Naive thymus-derived CD8-positive, alpha-beta T cell (primary cell): ENCODE measurements around the gene LIPK. TPM values are rescaled to one million over a fixed set of nuclear protein-coding genes. Genes with fewer than 3 reads are reported as not detected.

ENCODE experiments used
- ATAC-seq, 2 donors: fragments of 150-1000 bp; cut with Tn5 transposase in 1 of 2; sonication (Bioruptor Pico), chemical (Tn5 transposase) in 1 of 2; 1 replicate in 1 of 2; 2 replicates in 1 of 2; pipeline ENCODE4 v1.10.0; 2021; ENCODE audit warnings: mild to moderate bottlenecking in 2 of 2, moderate library complexity in 2 of 2
- POLR2A ChIA-PET: fragments of 350-600 bp; sonication (Branson Sonifier 250); formaldehyde crosslinking; loops from one replicate; lab custom pipeline; 2021; ENCODE audit warnings: antibody characterized with exemption; lab: Charles Lee
- DNase-seq, 10 donors: peaks; one replicate each; pipeline versions ENCODE4 v3.0.0 to v3.0.0-alpha.2; 2020 to 2022
- H3K27ac Mint-ChIP-seq, 10 donors: one replicate each; pipeline ENCODE4 v1.8.0; 2020 to 2022; ENCODE audit warnings: mild to moderate bottlenecking in 10 of 10, mixed read lengths in 10 of 10, moderate library complexity in 4 of 10, inconsistent platforms in 1 of 10
- H3K27me3 Mint-ChIP-seq, 5 donors: one replicate each; pipeline ENCODE4 v1.8.0; 2021 to 2022; ENCODE audit warnings: mixed read lengths in 5 of 5
- H3K36me3 Mint-ChIP-seq, 3 donors: one replicate each; pipeline ENCODE4 v1.8.0; 2020 to 2022; ENCODE audit warnings: mixed read lengths in 3 of 3, mild to moderate bottlenecking in 2 of 3, inconsistent platforms in 1 of 3
- H3K4me1 Mint-ChIP-seq, 4 donors: one replicate each; pipeline ENCODE4 v1.8.0; 2021 to 2022; ENCODE audit warnings: mixed read lengths in 4 of 4
- H3K4me3 Mint-ChIP-seq, 10 donors: one replicate each; pipeline ENCODE4 v1.8.0; 2020 to 2022; ENCODE audit warnings: mild to moderate bottlenecking in 10 of 10, mixed read lengths in 10 of 10, moderate library complexity in 6 of 10, inconsistent platforms in 1 of 10
- H3K9me3 Mint-ChIP-seq, 9 donors: one replicate each; pipeline ENCODE4 v1.8.0; 2020 to 2022; ENCODE audit warnings: mixed read lengths in 9 of 9, mild to moderate bottlenecking in 3 of 9, inconsistent platforms in 1 of 9, moderate library complexity in 1 of 9
- polyA plus RNA-seq, 3 donors: library from polyadenylated mRNA; unstranded; fragments of 300-500 nt; fragmentation: Illumina TruSeq; gene quantifications; one replicate each; pipeline ENCODE4 v1.2.3, GENCODE V29; 2021
- total RNA-seq, 8 experiments: library from RNA in 2 of 8; stranded (reverse) in 2 of 8; gene quantifications; one replicate each; pipeline ENCODE4 v1.2.3 and lab custom pipeline; 2021 to 2026

The LIPK gene
- total and polyA plus RNA-seq, 5 experiments from 2014 or later: not detected

GRCh38 chr10:88763441-88763840, 57.4 kb downstream of the LIPK start:
- Mint-ChIP-seq H3K4me3 (no peak overlapping the region), H3K36me3 (no peaks in the 10 kb centered on the region), H3K27me3 (peaks cover 0 to 1% (median 0%) of the 10 kb centered on the region in 5 donors), H3K27ac (no peak overlapping the region), H3K4me1 (peaks cover 2 to 7% (median 4%) of the 10 kb centered on the region in 4 donors), H3K9me3 (no peaks in the 10 kb centered on the region)
- DNase-seq (no peak), ATAC-seq (no peak)
- POLR2A ChIA-PET: no interaction called here

GRCh38 chr10:88764110-88764509, 58.1 kb downstream of the LIPK start:
- H3K36me3 Mint-ChIP-seq: no peaks in the 10 kb centered on the region
- no peaks in the 10 kb centered on the region for H3K9me3 Mint-ChIP-seq
- peaks cover 0 to 1% (median 0%) of the 10 kb centered on the region in 5 donors for H3K27me3 Mint-ChIP-seq
- POLR2A ChIA-PET: no interaction called here
- DNase-seq (no peak), ATAC-seq (no peak)
- H3K4me3 Mint-ChIP-seq: no peak overlapping the region
- peaks cover 2 to 7% (median 4%) of the 10 kb centered on the region in 4 donors for H3K4me1 Mint-ChIP-seq
- H3K27ac Mint-ChIP-seq: no peak overlapping the region

GRCh38 chr10:88765816-88766215, 59.8 kb downstream of the LIPK start:
- peaks cover 0 to 1% (median 0%) of the 10 kb centered on the region in 5 donors for H3K27me3 Mint-ChIP-seq
- DNase-seq (no peak), ATAC-seq (no peak)
- no peaks in the 10 kb centered on the region for H3K9me3 Mint-ChIP-seq
- no peaks in the 10 kb centered on the region for H3K4me1 Mint-ChIP-seq
- no peak overlapping the region for H3K27ac Mint-ChIP-seq
- H3K4me3 Mint-ChIP-seq: no peak overlapping the region
- POLR2A ChIA-PET: no interaction called here
- H3K36me3 Mint-ChIP-seq: no peaks in the 10 kb centered on the region

- Mint-ChIP-seq H3K27me3 (no peaks in the 10 kb centered on the region), H3K27ac (no peak overlapping the region), H3K4me3 (no peak overlapping the region), H3K4me1 (no peaks in the 10 kb centered on the region), H3K36me3 (peaks cover 0 to 9% (median 7%) of the 10 kb centered on the region in 3 donors), H3K9me3 (peaks cover 0 to 12% (median 4%) of the 10 kb centered on the region in 9 donors)
- ATAC-seq (no peak), DNase-seq (no peak)
- POLR2A ChIA-PET: no interaction called here
Observed at GRCh38 chr10:88769384-88769783, 63.3 kb downstream of the LIPK start.

GRCh38 chr10:88781206-88781605, 75.2 kb downstream of the LIPK start:
- Mint-ChIP-seq H3K4me3 (no peak overlapping the region), H3K36me3 (no peaks in the 10 kb centered on the region), H3K27ac (no peak overlapping the region), H3K9me3 (peaks cover 0 to 2% (median 0%) of the 10 kb centered on the region in 9 donors), H3K27me3 (peaks cover 0 to 3% (median 0%) of the 10 kb centered on the region in 5 donors), H3K4me1 (peaks cover 0 to 3% (median 0%) of the 10 kb centered on the region in 4 donors)
- no peak for ATAC-seq
- POLR2A ChIA-PET: no interaction called here
- no peak for DNase-seq

GRCh38 chr10:88782222-88782621, 76.2 kb downstream of the LIPK start:
- ATAC-seq (no peak), DNase-seq (no peak)
- Mint-ChIP-seq H3K4me1 (peaks cover 0 to 3% (median 0%) of the 10 kb centered on the region in 4 donors), H3K27me3 (peaks cover 0 to 3% (median 0%) of the 10 kb centered on the region in 5 donors), H3K36me3 (no peaks in the 10 kb centered on the region), H3K27ac (no peak overlapping the region), H3K4me3 (no peak overlapping the region), H3K9me3 (no peaks in the 10 kb centered on the region)
- POLR2A ChIA-PET: no interaction called here

- no peaks in the 10 kb centered on the region for H3K9me3 Mint-ChIP-seq
- no peak for DNase-seq
- no peak for ATAC-seq
- peaks cover 0 to 3% (median 0%) of the 10 kb centered on the region in 5 donors for H3K27me3 Mint-ChIP-seq
- H3K4me1 Mint-ChIP-seq: peaks cover 0 to 3% (median 0%) of the 10 kb centered on the region in 4 donors
- no peak overlapping the region for H3K27ac Mint-ChIP-seq
- POLR2A ChIA-PET: no interaction called here
- no peak overlapping the region for H3K4me3 Mint-ChIP-seq
- H3K36me3 Mint-ChIP-seq: no peaks in the 10 kb centered on the region
Observed at GRCh38 chr10:88783724-88784123, 77.7 kb downstream of the LIPK start.

- POLR2A ChIA-PET: no interaction called here
- no peak for DNase-seq
- H3K9me3 Mint-ChIP-seq: no peaks in the 10 kb centered on the region
- H3K4me1 Mint-ChIP-seq: peaks cover 0 to 3% (median 0%) of the 10 kb centered on the region in 4 donors
- ATAC-seq: no peak
- no peaks in the 10 kb centered on the region for H3K36me3 Mint-ChIP-seq
- H3K4me3 Mint-ChIP-seq: no peak overlapping the region
- no peak overlapping the region for H3K27ac Mint-ChIP-seq
- H3K27me3 Mint-ChIP-seq: peaks cover 0 to 3% (median 0%) of the 10 kb centered on the region in 5 donors
Observed at GRCh38 chr10:88786032-88786770, 80.2 kb downstream of the LIPK start.

- no peak overlapping the region for H3K27ac Mint-ChIP-seq
- DNase-seq: no peak
- H3K9me3 Mint-ChIP-seq: no peaks in the 10 kb centered on the region
- H3K27me3 Mint-ChIP-seq: peaks cover 0 to 1% (median 0%) of the 10 kb centered on the region in 5 donors
- H3K4me3 Mint-ChIP-seq: no peak overlapping the region
- POLR2A ChIA-PET: no interaction called here
- H3K4me1 Mint-ChIP-seq: peaks cover 0 to 8% (median 0%) of the 10 kb centered on the region in 4 donors
- H3K36me3 Mint-ChIP-seq: no peaks in the 10 kb centered on the region
- ATAC-seq: no peak
Observed at GRCh38 chr10:88787463-88787862, 81.4 kb downstream of the LIPK start.

GRCh38 chr10:88788924-88789323, 82.9 kb downstream of the LIPK start:
- Mint-ChIP-seq H3K4me3 (no peak overlapping the region), H3K27ac (no peak overlapping the region), H3K36me3 (no peaks in the 10 kb centered on the region), H3K27me3 (no peaks in the 10 kb centered on the region), H3K9me3 (no peaks in the 10 kb centered on the region), H3K4me1 (peaks cover 0 to 19% (median 6%) of the 10 kb centered on the region in 4 donors)
- ATAC-seq (no peak), DNase-seq (no peak)
- POLR2A ChIA-PET: no interaction called here

- H3K36me3 Mint-ChIP-seq: no peaks in the 10 kb centered on the region
- peak in 1 of 10 donors; percentile 1 for DNase-seq
- H3K9me3 Mint-ChIP-seq: no peaks in the 10 kb centered on the region
- POLR2A ChIA-PET: no interaction called here
- no peaks in the 10 kb centered on the region for H3K27me3 Mint-ChIP-seq
- H3K27ac Mint-ChIP-seq: no peak overlapping the region
- no peak for ATAC-seq
- no peak overlapping the region for H3K4me3 Mint-ChIP-seq
- H3K4me1 Mint-ChIP-seq: peaks cover 0 to 23% (median 8%) of the 10 kb centered on the region in 4 donors
Observed at GRCh38 chr10:88791924-88792323, 85.9 kb downstream of the LIPK start.

GRCh38 chr10:88792661-88793060, 86.6 kb downstream of the LIPK start:
- ATAC-seq: no peak
- Mint-ChIP-seq H3K27ac (no peak overlapping the region), H3K4me3 (peak overlapping the region in 1 of 10 donors; percentile 5), H3K4me1 (peaks cover 0 to 23% (median 8%) of the 10 kb centered on the region in 4 donors), H3K36me3 (no peaks in the 10 kb centered on the region), H3K27me3 (no peaks in the 10 kb centered on the region), H3K9me3 (no peaks in the 10 kb centered on the region)
- POLR2A ChIA-PET: no interaction called here
- peak in 1 of 10 donors; percentile 5 for DNase-seq

- H3K27me3 Mint-ChIP-seq: no peaks in the 10 kb centered on the region
- H3K4me1 Mint-ChIP-seq: peaks cover 0 to 23% (median 8%) of the 10 kb centered on the region in 4 donors
- no peaks in the 10 kb centered on the region for H3K36me3 Mint-ChIP-seq
- no peaks in the 10 kb centered on the region for H3K9me3 Mint-ChIP-seq
- POLR2A ChIA-PET: no interaction called here
- H3K4me3 Mint-ChIP-seq: no peak overlapping the region
- ATAC-seq (peak in 1 of 2 donors; percentile 57), DNase-seq (peak in 1 of 10 donors; percentile 15)
- no peak overlapping the region for H3K27ac Mint-ChIP-seq
Observed at GRCh38 chr10:88793712-88794299, 87.8 kb downstream of the LIPK start.
